AG04449 (cell line): Measurements from ENCODE around the gene ZBTB38.

Source experiments
- CTCF ChIA-PET: fragments of 350-600 bp; formaldehyde crosslinking; extraction: SDS; loops from one replicate; lab custom pipeline; 2021; ENCODE audit warnings: antibody characterized with exemption; lab: Yijun Ruan, JAX
- POLR2A ChIA-PET: fragments of 400-600, 350-600 bp; formaldehyde crosslinking; extraction: SDS; loops from one replicate; lab custom pipeline; 2020; ENCODE audit warnings: antibody characterized with exemption, inconsistent platforms; lab: Yijun Ruan, JAX
- DNase-seq: peaks from one replicate; pipeline ENCODE4 v3.0.0-alpha.2; 2010; ENCODE audit warnings: low read depth, low spot score
- H3K4me3 ChIP-seq: 2 replicates; pipeline ENCODE4 v1.5.1; 2011; ENCODE audit warnings: low read depth, mild to moderate bottlenecking, control low read depth, low read length
- CTCF ChIP-seq: IDR thresholded peaks from one replicate; pipeline ENCODE4 v1.5.1; 2011; ENCODE audit warnings: mild to moderate bottlenecking, moderate library complexity, low read length, control low read depth, inconsistent platforms; ENCODE audit not compliant: insufficient read depth; ENCODE audit errors: missing control alignments

The ZBTB38 gene

GRCh38 chr3:141368062-141368924 lies at the start of gene ZBTB38:
Gene ZBTB38, plus strand, starts transcription at chr3:141368504. Its CDS starts 73,885 bp downstream, at chr3:141442389.
- CTCF ChIA-PET = interaction anchor here (0.7 to 2.7 kb wide), 10 partner anchors 11 to 97 kb away, joined by 3 to 14 read pairs (median 4); no protein-coding TSS in a partner anchor
- DNase-seq = no peak
- TF ChIP-seq CTCF = no peak
- POLR2A ChIA-PET = interaction anchor here (0.9 to 2.0 kb wide), 6 partner anchors 31 to 88 kb away, joined by 3 to 13 read pairs (median 4); no protein-coding TSS in a partner anchor
- peak within 1 kb of the TSS; percentile 30 for H3K4me3 ChIP-seq

- no peak overlapping the region for H3K4me3 ChIP-seq
- ChIA-PET CTCF (interaction anchor here (1.0 to 4.1 kb wide), 5 partner anchors 8 to 139 kb away, joined by 3 to 38 read pairs (median 6); no protein-coding TSS in a partner anchor), POLR2A (no interaction called here)
- no peak for TF ChIP-seq CTCF
- DNase-seq = no peak
Measured at GRCh38 chr3:141320399-141321108, 47.8 kb upstream of the ZBTB38 start.

- no peak for DNase-seq
- H3K4me3 ChIP-seq = no peak overlapping the region
- TF ChIP-seq CTCF = no peak
- POLR2A ChIA-PET = no interaction called here
- CTCF ChIA-PET = interaction anchor here (1.0 to 4.1 kb wide), 6 partner anchors 8 to 138 kb away, joined by 3 to 38 read pairs (median 5); no protein-coding TSS in a partner anchor
Measured at GRCh38 chr3:141321109-141321497, 47.2 kb upstream of the ZBTB38 start.

- DNase-seq = no peak
- ChIA-PET POLR2A (no interaction called here), CTCF (interaction anchor here (0.9 to 4.1 kb wide), 6 partner anchors 8 to 60 kb away, joined by 3 to 38 read pairs (median 6); no protein-coding TSS in a partner anchor)
- no peak for TF ChIP-seq CTCF
- no peak overlapping the region for H3K4me3 ChIP-seq
Measured at GRCh38 chr3:141323936-141324704, 44.2 kb upstream of the ZBTB38 start.

GRCh38 chr3:141326123-141326522 lies 42.2 kb upstream of the ZBTB38 start:
- ChIA-PET POLR2A (no interaction called here), CTCF (interaction anchor here (0.9 to 1.5 kb wide), 4 partner anchors 8 to 133 kb away, joined by 3 to 9 read pairs (median 3); no protein-coding TSS in a partner anchor)
- no peak for DNase-seq
- H3K4me3 ChIP-seq = no peak overlapping the region
- TF ChIP-seq CTCF = no peak
